Fibroblast of mammary gland (primary cell): Measurements from ENCODE around the gene GAB1.

Source experiments
- DNase-seq: peaks from one replicate; pipeline ENCODE4 v3.0.0-alpha.2; 2010; ENCODE audit warnings: low read depth
- H3K4me3 ChIP-seq: 2 replicates; pipeline ENCODE4 v1.5.1; 2011; ENCODE audit warnings: low read depth, mild to moderate bottlenecking, low read length, moderate library complexity; ENCODE audit not compliant: control insufficient read depth
- TF ChIP-seq, protein P1 (sequence below): conservative IDR thresholded peaks from 2 replicates; pipeline ENCODE4 v1.5.1; 2011; ENCODE audit warnings: low read depth, low read length, inconsistent platforms; ENCODE audit not compliant: control insufficient read depth, insufficient read depth

GAB1 gene

DNA sequence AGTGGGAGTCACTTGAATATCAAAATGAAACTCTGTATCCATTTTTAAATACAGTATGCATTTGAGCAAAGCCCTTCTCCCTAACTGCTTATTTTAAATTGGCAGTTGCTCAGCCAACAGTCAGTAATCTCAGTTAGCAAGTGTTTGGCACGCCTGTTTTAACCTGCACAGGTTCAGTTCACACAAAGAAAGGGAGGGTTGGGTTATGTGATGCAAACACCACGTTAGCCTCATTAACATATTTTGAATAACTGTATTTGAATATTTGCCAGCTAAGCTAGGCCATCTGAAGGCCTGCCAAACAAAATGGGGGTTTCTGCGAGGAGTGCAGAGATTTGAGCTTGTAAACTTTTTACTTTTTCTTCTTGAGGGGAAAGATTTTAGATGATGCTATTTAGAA, 19.8 kb downstream of the GAB1 start:
- DNase-seq, result no peak
- no peak overlapping the region for H3K4me3 ChIP-seq
- TF ChIP-seq, protein P1, sequence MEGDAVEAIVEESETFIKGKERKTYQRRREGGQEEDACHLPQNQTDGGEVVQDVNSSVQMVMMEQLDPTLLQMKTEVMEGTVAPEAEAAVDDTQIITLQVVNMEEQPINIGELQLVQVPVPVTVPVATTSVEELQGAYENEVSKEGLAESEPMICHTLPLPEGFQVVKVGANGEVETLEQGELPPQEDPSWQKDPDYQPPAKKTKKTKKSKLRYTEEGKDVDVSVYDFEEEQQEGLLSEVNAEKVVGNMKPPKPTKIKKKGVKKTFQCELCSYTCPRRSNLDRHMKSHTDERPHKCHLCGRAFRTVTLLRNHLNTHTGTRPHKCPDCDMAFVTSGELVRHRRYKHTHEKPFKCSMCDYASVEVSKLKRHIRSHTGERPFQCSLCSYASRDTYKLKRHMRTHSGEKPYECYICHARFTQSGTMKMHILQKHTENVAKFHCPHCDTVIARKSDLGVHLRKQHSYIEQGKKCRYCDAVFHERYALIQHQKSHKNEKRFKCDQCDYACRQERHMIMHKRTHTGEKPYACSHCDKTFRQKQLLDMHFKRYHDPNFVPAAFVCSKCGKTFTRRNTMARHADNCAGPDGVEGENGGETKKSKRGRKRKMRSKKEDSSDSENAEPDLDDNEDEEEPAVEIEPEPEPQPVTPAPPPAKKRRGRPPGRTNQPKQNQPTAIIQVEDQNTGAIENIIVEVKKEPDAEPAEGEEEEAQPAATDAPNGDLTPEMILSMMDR, result no peak

DNA sequence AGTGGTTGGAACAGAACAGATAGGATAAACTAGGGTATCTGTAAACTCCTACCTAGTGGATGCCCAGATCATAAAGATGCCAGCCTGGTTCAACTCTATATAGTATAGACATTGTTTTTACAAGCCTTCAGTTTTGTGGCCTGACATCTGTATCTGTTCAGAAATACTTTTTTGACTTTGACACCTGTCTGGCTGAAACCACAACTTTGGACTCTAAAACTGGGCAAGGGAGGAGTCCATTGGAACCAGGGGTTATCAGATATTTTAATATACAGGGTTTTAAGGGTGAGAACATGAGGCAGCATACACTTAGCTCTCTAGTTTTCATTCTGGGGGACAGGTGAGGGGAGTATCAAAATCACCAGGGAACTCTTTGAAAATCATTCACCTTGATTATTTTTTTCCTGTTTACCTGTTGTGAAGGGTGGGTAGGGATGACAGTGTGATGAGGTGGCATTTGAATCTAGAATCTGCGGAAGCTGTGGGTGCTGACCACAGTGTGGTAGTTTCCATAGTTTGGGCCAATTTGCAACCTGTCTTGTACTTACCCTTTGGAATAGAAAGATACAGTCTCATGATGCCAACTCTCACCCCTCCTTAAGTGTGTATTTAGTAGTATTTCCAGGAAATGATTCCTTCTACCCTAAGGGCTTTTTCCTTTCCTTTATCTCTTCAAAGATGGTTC, 20.6 kb downstream of the GAB1 start:
- no peak for DNase-seq
- no peak overlapping the region for H3K4me3 ChIP-seq
- TF ChIP-seq, protein P1, result no peak

DNA sequence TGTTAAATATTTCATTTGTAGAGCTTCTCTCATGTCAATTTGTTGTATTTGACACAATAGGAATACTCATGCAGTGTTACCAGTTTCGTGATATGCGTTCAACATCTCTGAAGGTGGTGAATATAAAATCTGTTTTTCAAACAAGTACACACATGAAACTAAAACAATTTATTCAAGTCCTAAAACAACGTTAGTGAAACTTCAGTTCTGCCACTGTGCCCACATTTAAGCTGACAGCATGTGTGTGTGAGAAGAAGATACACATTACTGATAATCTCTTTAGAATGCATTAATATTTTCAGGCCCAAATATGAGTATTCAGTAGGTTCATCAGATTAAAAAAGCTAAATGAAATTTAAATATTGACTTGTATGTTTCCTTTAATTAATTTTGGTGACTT, 21.7 kb downstream of the GAB1 start:
- H3K4me3 ChIP-seq, result no peak overlapping the region
- DNase-seq, result no peak
- TF ChIP-seq, protein P1, result no peak

DNA sequence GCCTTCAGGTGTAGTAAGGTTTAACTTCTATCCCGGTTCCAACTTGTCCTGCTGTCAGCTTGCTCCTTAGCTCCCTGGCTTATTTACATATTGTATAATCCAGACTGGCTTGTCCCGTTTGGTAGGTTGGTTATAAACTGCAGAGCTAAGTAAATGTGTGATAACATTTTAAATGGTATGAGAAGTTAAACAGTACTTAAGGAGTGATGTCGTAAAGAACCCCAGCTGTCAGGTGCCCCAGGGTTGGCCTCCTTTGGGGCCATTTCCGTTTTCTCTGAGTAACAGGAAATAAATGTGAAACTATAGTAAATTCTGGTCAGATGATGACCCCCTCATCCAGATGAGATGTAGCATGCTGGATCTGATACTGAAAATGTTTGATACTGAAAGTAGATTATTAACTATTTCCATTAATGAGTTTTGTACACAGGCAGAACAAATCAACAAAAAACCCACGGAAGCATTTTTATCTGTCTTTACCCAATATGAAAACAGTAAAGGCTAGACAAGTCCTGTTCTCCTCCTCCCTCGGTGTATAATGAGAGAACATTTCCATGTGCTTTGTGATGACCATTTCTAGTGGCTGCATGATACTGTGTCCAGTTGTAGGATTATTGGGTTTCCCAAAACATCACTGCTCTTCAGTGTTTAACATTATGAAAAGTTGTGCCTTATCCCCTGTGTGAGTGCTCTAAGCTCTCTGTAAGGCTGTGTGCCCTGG, 22.4 kb downstream of the GAB1 start:
- peak; percentile 60 for DNase-seq
- TF ChIP-seq, protein P1, result no peak
- H3K4me3 ChIP-seq, result no peak overlapping the region

DNA sequence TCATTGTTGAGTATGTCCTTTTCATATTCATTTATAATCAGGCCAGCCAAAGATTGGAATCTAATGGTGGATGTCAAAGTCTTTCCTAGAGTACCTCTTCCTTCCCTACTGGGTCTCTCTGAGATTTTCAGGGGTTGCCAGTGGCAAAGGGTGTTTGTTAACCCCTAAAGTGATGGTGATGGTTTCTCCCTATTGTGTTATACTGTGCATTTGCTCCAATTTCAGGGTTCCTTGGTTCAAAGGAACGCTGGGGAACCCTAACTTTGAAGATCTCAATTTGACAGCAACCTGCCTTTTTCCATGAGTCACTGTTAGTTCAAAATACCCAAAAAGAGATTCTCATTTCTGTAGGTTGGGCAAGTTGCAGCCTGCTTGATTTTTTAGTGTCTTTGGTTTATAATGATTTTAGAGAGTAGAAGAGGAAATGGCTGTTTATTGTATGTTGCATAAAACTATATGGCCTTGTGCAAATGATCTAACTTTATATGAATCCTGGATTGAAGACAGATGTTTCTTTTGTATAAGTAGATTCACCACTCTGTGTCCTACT, 23.0 kb downstream of the GAB1 start:
- TF ChIP-seq, protein P1, result no peak
- H3K4me3 ChIP-seq, result no peak overlapping the region

DNA sequence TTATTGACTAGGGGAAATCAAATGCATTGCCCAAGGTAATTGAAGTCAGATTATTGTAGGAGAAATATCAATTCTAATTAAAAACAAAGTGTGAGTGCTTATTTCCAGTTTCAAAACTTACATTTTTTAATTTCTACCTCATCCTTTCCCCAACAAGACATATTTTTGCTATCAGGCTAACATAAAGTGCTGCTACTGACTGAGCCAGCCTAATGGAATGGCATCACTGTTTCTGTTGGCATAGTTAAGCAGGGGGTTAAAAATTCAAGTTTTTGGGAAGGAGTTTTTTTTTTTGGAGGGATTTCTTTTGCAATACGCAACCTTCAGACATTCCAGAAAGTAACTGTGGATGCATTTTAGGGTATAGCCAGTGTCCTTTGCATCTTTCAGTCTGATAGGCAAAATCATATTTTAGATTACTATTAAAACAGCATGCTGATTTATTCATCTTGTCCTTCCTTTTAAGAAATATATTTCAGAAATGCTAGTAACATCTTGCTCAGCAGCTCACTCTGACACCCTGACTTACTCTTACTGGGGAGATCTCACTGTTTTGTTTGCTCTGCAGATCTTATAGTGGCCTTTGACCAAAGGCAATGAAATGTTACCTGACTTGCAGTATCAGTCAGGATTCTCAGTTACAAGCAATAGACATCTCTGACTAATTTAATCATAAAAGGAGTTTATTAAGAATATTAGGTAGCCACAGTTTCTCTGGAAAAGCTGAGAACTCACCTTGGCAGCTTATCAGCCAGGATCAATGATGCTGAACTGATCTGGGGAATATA, 24.4 kb downstream of the GAB1 start:
- TF ChIP-seq, protein P1, result no peak
- DNase-seq, result no peak
- H3K4me3 ChIP-seq, result no peak overlapping the region

More for the DNA sequence above, 23.0 kb downstream of the GAB1 start:
- no peak for DNase-seq
